Brain microvascular endothelial cell (primary cell): ENCODE data around the gene OAS3.

Source experiments
- DNase-seq: peaks from one replicate; pipeline ENCODE4 v3.0.0-alpha.2; 2020
- H3K27ac ChIP-seq: fragments of 250-450 bp; sonication (Bioruptor Pico); 2 replicates; pipeline ENCODE4 v1.5.1; 2020; ENCODE audit warnings: mild to moderate bottlenecking, moderate library complexity
- H3K27me3 ChIP-seq: fragments of 250-450 bp; sonication (Bioruptor Pico); replicated peaks from 2 replicates; pipeline ENCODE4 v1.5.1; 2020; ENCODE audit warnings: mild to moderate bottlenecking
- H3K36me3 ChIP-seq: fragments of 250-450 bp; sonication (Bioruptor Pico); replicated peaks from 2 replicates; pipeline ENCODE4 v1.5.1; 2020; ENCODE audit warnings: mild to moderate bottlenecking
- H3K4me3 ChIP-seq: 2 replicates; pipeline ENCODE4 v1.5.1; 2011; ENCODE audit warnings: low read depth, mild to moderate bottlenecking, control low read depth, low read length, moderate library complexity
- in situ Hi-C: cut with HindIII; loops from 2 replicates; pipeline ENCODE4 v1.10.0; 2017; ENCODE audit warnings: low sequenced_read_pairs, low pct_ligation_motif_present
- TF ChIP-seq, protein P1 (sequence below): IDR thresholded peaks from 2 replicates; pipeline ENCODE4 v1.5.1; 2011; ENCODE audit warnings: low read depth, mild to moderate bottlenecking, moderate library complexity, low read length, control low read depth, inconsistent platforms; ENCODE audit errors: missing control alignments

Gene OAS3

GRCh38 chr12:112992541-112993398 lies 54.5 kb downstream of the OAS3 start:
- TF ChIP-seq, protein P1, sequence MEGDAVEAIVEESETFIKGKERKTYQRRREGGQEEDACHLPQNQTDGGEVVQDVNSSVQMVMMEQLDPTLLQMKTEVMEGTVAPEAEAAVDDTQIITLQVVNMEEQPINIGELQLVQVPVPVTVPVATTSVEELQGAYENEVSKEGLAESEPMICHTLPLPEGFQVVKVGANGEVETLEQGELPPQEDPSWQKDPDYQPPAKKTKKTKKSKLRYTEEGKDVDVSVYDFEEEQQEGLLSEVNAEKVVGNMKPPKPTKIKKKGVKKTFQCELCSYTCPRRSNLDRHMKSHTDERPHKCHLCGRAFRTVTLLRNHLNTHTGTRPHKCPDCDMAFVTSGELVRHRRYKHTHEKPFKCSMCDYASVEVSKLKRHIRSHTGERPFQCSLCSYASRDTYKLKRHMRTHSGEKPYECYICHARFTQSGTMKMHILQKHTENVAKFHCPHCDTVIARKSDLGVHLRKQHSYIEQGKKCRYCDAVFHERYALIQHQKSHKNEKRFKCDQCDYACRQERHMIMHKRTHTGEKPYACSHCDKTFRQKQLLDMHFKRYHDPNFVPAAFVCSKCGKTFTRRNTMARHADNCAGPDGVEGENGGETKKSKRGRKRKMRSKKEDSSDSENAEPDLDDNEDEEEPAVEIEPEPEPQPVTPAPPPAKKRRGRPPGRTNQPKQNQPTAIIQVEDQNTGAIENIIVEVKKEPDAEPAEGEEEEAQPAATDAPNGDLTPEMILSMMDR = peak; percentile 96
- no peak overlapping the region for H3K4me3 ChIP-seq
- H3K27me3 ChIP-seq = no peaks in the 10 kb centered on the region
- DNase-seq = peak; percentile 66
- H3K27ac ChIP-seq = no peak overlapping the region
- H3K36me3 ChIP-seq = no peaks in the 10 kb centered on the region
- in situ Hi-C loops = no loop called here

- H3K27me3 ChIP-seq = no peaks in the 10 kb centered on the region
- TF ChIP-seq, protein P1 = no peak
- H3K36me3 ChIP-seq = no peaks in the 10 kb centered on the region
- H3K27ac ChIP-seq = no peak overlapping the region
- in situ Hi-C loops = no loop called here
- H3K4me3 ChIP-seq = no peak overlapping the region
- DNase-seq = no peak
Measured at GRCh38 chr12:112995008-112995407, 56.7 kb downstream of the OAS3 start.

GRCh38 chr12:112996501-112996900 lies 58.2 kb downstream of the OAS3 start:
- Histone ChIP-seq H3K27me3 (no peaks in the 10 kb centered on the region), H3K4me3 (no peak overlapping the region), H3K27ac (no peak overlapping the region), H3K36me3 (no peaks in the 10 kb centered on the region)
- in situ Hi-C loops = no loop called here
- TF ChIP-seq, protein P1 = no peak
- no peak for DNase-seq

DNA sequence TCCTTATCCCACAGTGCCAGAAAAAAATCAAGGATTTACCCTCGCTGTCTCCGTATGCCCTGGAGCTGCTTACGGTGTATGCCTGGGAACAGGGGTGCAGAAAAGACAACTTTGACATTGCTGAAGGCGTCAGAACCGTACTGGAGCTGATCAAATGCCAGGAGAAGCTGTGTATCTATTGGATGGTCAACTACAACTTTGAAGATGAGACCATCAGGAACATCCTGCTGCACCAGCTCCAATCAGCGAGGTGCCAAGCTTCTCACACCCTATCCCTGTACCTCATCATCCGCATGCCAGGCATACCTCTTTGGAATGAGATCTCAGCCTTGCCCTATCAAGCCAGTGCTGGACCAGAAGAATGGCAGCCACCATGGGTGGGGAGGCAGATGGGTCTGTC lies 59.2 kb downstream of the OAS3 start:
- no peaks in the 10 kb centered on the region for H3K36me3 ChIP-seq

DNA sequence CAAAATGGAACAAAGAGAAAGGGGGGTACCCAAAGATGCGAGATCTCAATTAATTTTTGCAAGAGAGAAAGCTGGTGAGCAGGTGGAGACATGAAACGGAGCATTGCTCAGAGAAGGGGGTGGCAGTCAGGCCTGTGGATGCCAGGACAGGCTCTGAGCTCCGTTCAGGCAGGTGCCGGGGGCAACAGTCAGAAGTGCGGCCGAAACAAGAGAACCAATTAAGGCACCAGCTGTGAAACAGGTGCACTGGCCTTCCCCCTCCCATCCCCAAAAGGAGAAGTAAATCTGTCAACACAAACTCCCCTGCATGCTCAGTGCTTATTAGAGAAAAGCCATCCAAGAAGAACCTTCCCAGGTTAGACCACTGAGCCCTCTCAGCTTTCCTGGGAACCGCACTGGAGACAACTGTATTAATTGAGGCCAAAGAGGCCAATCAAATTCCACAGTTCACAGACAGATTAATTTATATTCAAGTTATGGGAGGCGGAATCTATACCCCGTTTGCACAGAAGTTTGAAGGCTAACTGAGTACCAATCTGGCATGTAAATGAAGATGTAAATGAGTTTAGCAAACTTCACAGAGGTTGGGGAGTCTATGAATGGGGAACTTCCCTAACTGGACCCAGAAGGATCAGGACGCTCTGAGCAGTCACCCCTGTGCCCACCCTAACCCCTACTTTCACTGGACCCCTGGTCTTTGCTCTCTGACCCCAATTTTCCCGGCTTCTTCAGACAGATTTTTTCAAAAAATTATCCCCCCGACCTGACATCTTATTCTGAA lies 60.9 kb downstream of the OAS3 start:
- in situ Hi-C loops = no loop called here
- Histone ChIP-seq H3K27me3 (no peaks in the 10 kb centered on the region), H3K4me3 (no peak overlapping the region), H3K36me3 (no peaks in the 10 kb centered on the region), H3K27ac (no peak overlapping the region)
- DNase-seq = no peak
- TF ChIP-seq, protein P1 = no peak

More for the DNA sequence above, 59.2 kb downstream of the OAS3 start:
- TF ChIP-seq, protein P1 = no peak
- Histone ChIP-seq H3K27me3 (no peaks in the 10 kb centered on the region), H3K27ac (no peak overlapping the region), H3K4me3 (no peak overlapping the region)
- in situ Hi-C loops = no loop called here
- no peak for DNase-seq
